Endothelial cell (in vitro differentiated cells): ENCODE data around the gene CDH16. TPM values are rescaled to one million over a fixed set of nuclear protein-coding genes. Genes with fewer than 3 reads are reported as not detected.
A peak's percentile ranks its signal among the peaks of the same experiment; 100 is the strongest.

Experiments used
- DNase-seq: peaks from one replicate; pipeline ENCODE4 v3.0.0; 2021; ENCODE audit warnings: low spot score
- H3K27ac Mint-ChIP-seq: one replicate; pipeline ENCODE4 v1.8.0; 2021; ENCODE audit warnings: mixed read lengths, inconsistent platforms; ENCODE audit not compliant: unreplicated experiment
- H3K27me3 Mint-ChIP-seq: one replicate; pipeline ENCODE4 v1.8.0; 2021; ENCODE audit warnings: mild to moderate bottlenecking, moderate library complexity, mixed read lengths, inconsistent platforms; ENCODE audit not compliant: unreplicated experiment
- H3K36me3 Mint-ChIP-seq: one replicate; pipeline ENCODE4 v1.8.0; 2021; ENCODE audit warnings: mild to moderate bottlenecking, low read depth, mixed read lengths, inconsistent platforms; ENCODE audit not compliant: unreplicated experiment
- H3K4me1 Mint-ChIP-seq: one replicate; pipeline ENCODE4 v1.8.0; 2021; ENCODE audit warnings: mild to moderate bottlenecking, mixed read lengths, inconsistent platforms; ENCODE audit not compliant: unreplicated experiment
- H3K4me3 Mint-ChIP-seq: one replicate; pipeline ENCODE4 v1.8.0; 2021; ENCODE audit warnings: mild to moderate bottlenecking, mixed read lengths, inconsistent platforms; ENCODE audit not compliant: unreplicated experiment
- H3K9me3 Mint-ChIP-seq: one replicate; pipeline ENCODE4 v1.8.0; 2021; ENCODE audit warnings: mixed read lengths, inconsistent platforms; ENCODE audit not compliant: unreplicated experiment
- CTCF ChIP-seq: fragments of 200-600 bp; sonication (generic); IDR thresholded peaks from one replicate; pipeline ENCODE4 v1.5.0; 2021; ENCODE audit warnings: antibody characterized with exemption; ENCODE audit not compliant: unreplicated experiment
- total RNA-seq: library from RNA; stranded (reverse); fragmentation: NEBNext Ultra II Directional; extraction: Animal tissue kit (Norgen Biotek cat#: 25700); gene quantifications from one replicate; pipeline ENCODE4 v1.2.1, GENCODE V29; 2021; ENCODE audit not compliant: unreplicated experiment

Gene CDH16
- total RNA-seq, 1 donor from 2014 or later = not detected

- H3K27ac Mint-ChIP-seq = no peak overlapping the region
- H3K9me3 Mint-ChIP-seq = no peaks in the 10 kb centered on the region
- peaks cover 17% of the 10 kb centered on the region for H3K4me1 Mint-ChIP-seq
- H3K4me3 Mint-ChIP-seq = peak overlapping the region; percentile 96
- no peak for DNase-seq
- H3K36me3 Mint-ChIP-seq = peaks cover 16% of the 10 kb centered on the region
- TF ChIP-seq CTCF = no peak
- H3K27me3 Mint-ChIP-seq = peaks cover 13% of the 10 kb centered on the region
Observed at GRCh38 chr16:66932076-66932475, 13.4 kb upstream of the CDH16 start.

GRCh38 chr16:66931665-66932064 lies 13.0 kb upstream of the CDH16 start:
- DNase-seq = no peak
- H3K4me3 Mint-ChIP-seq = no peak overlapping the region
- H3K36me3 Mint-ChIP-seq = peaks cover 16% of the 10 kb centered on the region
- peaks cover 12% of the 10 kb centered on the region for H3K27me3 Mint-ChIP-seq
- peaks cover 16% of the 10 kb centered on the region for H3K4me1 Mint-ChIP-seq
- no peak overlapping the region for H3K27ac Mint-ChIP-seq
- no peak for TF ChIP-seq CTCF
- no peaks in the 10 kb centered on the region for H3K9me3 Mint-ChIP-seq

- peaks cover 15% of the 10 kb centered on the region for H3K27me3 Mint-ChIP-seq
- H3K9me3 Mint-ChIP-seq = no peaks in the 10 kb centered on the region
- peaks cover 16% of the 10 kb centered on the region for H3K4me1 Mint-ChIP-seq
- DNase-seq = no peak
- TF ChIP-seq CTCF = no peak
- H3K27ac Mint-ChIP-seq = no peak overlapping the region
- peaks cover 16% of the 10 kb centered on the region for H3K36me3 Mint-ChIP-seq
- no peak overlapping the region for H3K4me3 Mint-ChIP-seq
Observed at GRCh38 chr16:66930189-66930588, 11.5 kb upstream of the CDH16 start.

GRCh38 chr16:66928702-66929388 lies 10.2 kb upstream of the CDH16 start:
- Mint-ChIP-seq H3K27ac (no peak overlapping the region), H3K27me3 (peaks cover 15% of the 10 kb centered on the region), H3K4me3 (peak overlapping the region; percentile 47), H3K36me3 (peaks cover 15% of the 10 kb centered on the region), H3K9me3 (no peaks in the 10 kb centered on the region), H3K4me1 (peaks cover 13% of the 10 kb centered on the region)
- no peak for DNase-seq
- TF ChIP-seq CTCF = no peak

GRCh38 chr16:66927918-66928649 lies 9.4 kb upstream of the CDH16 start:
- H3K4me3 Mint-ChIP-seq = no peak overlapping the region

More at GRCh38 chr16:66927918-66928649, 9.4 kb upstream of the CDH16 start:
- Mint-ChIP-seq H3K9me3 (no peaks in the 10 kb centered on the region), H3K27me3 (peaks cover 20% of the 10 kb centered on the region), H3K4me1 (peaks cover 6% of the 10 kb centered on the region), H3K27ac (no peak overlapping the region), H3K36me3 (peaks cover 8% of the 10 kb centered on the region)
- TF ChIP-seq CTCF = no peak
- DNase-seq = no peak
